COLO668 (cell line): Measurements from ENCODE around the gene SLC1A7.

Experiments used
- DNase-seq: peaks from one replicate; lab custom pipeline; 2025; ENCODE audit not compliant: unreplicated experiment; lab: John Stamatoyannopoulos, UW

Gene SLC1A7

GRCh38 chr1:53076721-53077598, 65.5 kb downstream of the SLC1A7 start:
- DNase-seq = no peak

- no peak for DNase-seq
Observed at GRCh38 chr1:53076165-53076564, 66.3 kb downstream of the SLC1A7 start.

GRCh38 chr1:53075761-53076163, 66.7 kb downstream of the SLC1A7 start:
- DNase-seq = no peak

GRCh38 chr1:53075206-53075605, 67.2 kb downstream of the SLC1A7 start:
- DNase-seq = no peak

GRCh38 chr1:53074313-53075154, 67.9 kb downstream of the SLC1A7 start:
- no peak for DNase-seq

GRCh38 chr1:53073868-53074311, 68.5 kb downstream of the SLC1A7 start:
- no peak for DNase-seq

GRCh38 chr1:53073287-53073686, 69.2 kb downstream of the SLC1A7 start:
- no peak for DNase-seq

GRCh38 chr1:53071915-53072314, 70.5 kb downstream of the SLC1A7 start:
- DNase-seq = no peak

GRCh38 chr1:53071167-53071865, 71.1 kb downstream of the SLC1A7 start:
- DNase-seq = no peak

GRCh38 chr1:53070621-53071020, 71.8 kb downstream of the SLC1A7 start:
- DNase-seq = no peak

- no peak for DNase-seq
Observed at GRCh38 chr1:53069663-53070327, 72.6 kb downstream of the SLC1A7 start.

- DNase-seq = no peak
Observed at GRCh38 chr1:53069265-53069662, 73.2 kb downstream of the SLC1A7 start.

GRCh38 chr1:53068314-53069099, 73.9 kb downstream of the SLC1A7 start:
- no peak for DNase-seq

- DNase-seq = no peak
Observed at GRCh38 chr1:53067886-53068285, 74.6 kb downstream of the SLC1A7 start.

- no peak for DNase-seq
Observed at GRCh38 chr1:53066891-53067738, 75.3 kb downstream of the SLC1A7 start.

GRCh38 chr1:53066488-53066887, 76.0 kb downstream of the SLC1A7 start:
- no peak for DNase-seq

- DNase-seq = no peak
Observed at GRCh38 chr1:53065391-53065790, 77.0 kb downstream of the SLC1A7 start.

GRCh38 chr1:53063744-53064515, 78.5 kb downstream of the SLC1A7 start:
- no peak for DNase-seq
